Measurements from ENCODE around the gene CDK5RAP2.

The CDK5RAP2 gene

GRCh38 chr9:120389867-120390266 is 190.1 kb downstream of the CDK5RAP2 start:
- TF ChIP-seq CTCF (IDR thresholded peaks at IDR 0.05; ENCODE audit: low read depth, low read length) (no peak), EZH2phosphoT487 (IDR thresholded peaks at IDR 0.05; ENCODE audit: low read depth) (no peak)
- H2AFZ ChIP-seq (ENCODE audit: low read depth, low read length) = no peak overlapping the region
- H3K4me2 ChIP-seq (ENCODE audit: low read length) = no peak overlapping the region
- H3K27ac ChIP-seq (ENCODE audit: low read length) = no peak overlapping the region
- H4K20me1 ChIP-seq (ENCODE audit: insufficient read depth, low read length) = no peaks in the 10 kb centered on the region
- no peaks in the 10 kb centered on the region for H3K27me3 ChIP-seq (ENCODE audit: low read depth, low read length)
- peaks cover 41% of the 10 kb centered on the region for H3K36me3 ChIP-seq (replicated peaks; ENCODE audit: low read depth, low read length)
- H3K9ac ChIP-seq (ENCODE audit: low read length) = no peak overlapping the region
- no peaks in the 10 kb centered on the region for H3K9me3 ChIP-seq (ENCODE audit: insufficient read depth, low read length)
- no peak overlapping the region for H3K4me3 ChIP-seq (ENCODE audit: low read length)
- H3K79me2 ChIP-seq (ENCODE audit: low read length) = no peaks in the 10 kb centered on the region
- no peaks in the 10 kb centered on the region for H3K4me1 ChIP-seq (ENCODE audit: low read length)

- Histone ChIP-seq H3K79me2 (ENCODE audit: low read length) (no peaks in the 10 kb centered on the region), H2AFZ (ENCODE audit: low read depth, low read length) (no peak overlapping the region), H3K9ac (ENCODE audit: low read length) (no peak overlapping the region), H3K27me3 (ENCODE audit: low read depth, low read length) (no peaks in the 10 kb centered on the region), H3K9me3 (ENCODE audit: insufficient read depth, low read length) (no peaks in the 10 kb centered on the region), H3K4me2 (ENCODE audit: low read length) (no peak overlapping the region), H3K4me1 (ENCODE audit: low read length) (no peaks in the 10 kb centered on the region), H3K36me3 (replicated peaks; ENCODE audit: low read depth, low read length) (peaks cover 36% of the 10 kb centered on the region), H3K4me3 (ENCODE audit: low read length) (no peak overlapping the region), H3K27ac (ENCODE audit: low read length) (no peak overlapping the region), H4K20me1 (ENCODE audit: insufficient read depth, low read length) (no peaks in the 10 kb centered on the region)
- TF ChIP-seq EZH2phosphoT487 (IDR thresholded peaks at IDR 0.05; ENCODE audit: low read depth) (no peak), CTCF (IDR thresholded peaks at IDR 0.05; ENCODE audit: low read depth, low read length) (no peak)
Measured at GRCh38 chr9:120389300-120389699, 190.7 kb downstream of the CDK5RAP2 start.

- Histone ChIP-seq H4K20me1 (ENCODE audit: insufficient read depth, low read length) (no peaks in the 10 kb centered on the region), H3K27me3 (ENCODE audit: low read depth, low read length) (no peaks in the 10 kb centered on the region), H3K9me3 (ENCODE audit: insufficient read depth, low read length) (no peaks in the 10 kb centered on the region), H3K36me3 (replicated peaks; ENCODE audit: low read depth, low read length) (peaks cover 25% of the 10 kb centered on the region), H3K27ac (ENCODE audit: low read length) (no peak overlapping the region), H2AFZ (ENCODE audit: low read depth, low read length) (no peak overlapping the region), H3K4me3 (ENCODE audit: low read length) (no peak overlapping the region), H3K4me2 (ENCODE audit: low read length) (no peak overlapping the region), H3K9ac (ENCODE audit: low read length) (no peak overlapping the region), H3K4me1 (ENCODE audit: low read length) (no peaks in the 10 kb centered on the region), H3K79me2 (ENCODE audit: low read length) (no peaks in the 10 kb centered on the region)
- TF ChIP-seq EZH2phosphoT487 (IDR thresholded peaks at IDR 0.05; ENCODE audit: low read depth) (no peak), CTCF (IDR thresholded peaks at IDR 0.05; ENCODE audit: low read depth, low read length) (no peak)
Measured at GRCh38 chr9:120388003-120388855, 191.7 kb downstream of the CDK5RAP2 start.

- H3K9me3 ChIP-seq (ENCODE audit: insufficient read depth, low read length) = no peaks in the 10 kb centered on the region
- H3K4me1 ChIP-seq (ENCODE audit: low read length) = no peaks in the 10 kb centered on the region
- H2AFZ ChIP-seq (ENCODE audit: low read depth, low read length) = no peak overlapping the region
- no peak overlapping the region for H3K27ac ChIP-seq (ENCODE audit: low read length)
- no peaks in the 10 kb centered on the region for H3K27me3 ChIP-seq (ENCODE audit: low read depth, low read length)
- H4K20me1 ChIP-seq (ENCODE audit: insufficient read depth, low read length) = no peaks in the 10 kb centered on the region
- H3K9ac ChIP-seq (ENCODE audit: low read length) = no peak overlapping the region
- no peak overlapping the region for H3K4me3 ChIP-seq (ENCODE audit: low read length)
- no peak overlapping the region for H3K4me2 ChIP-seq (ENCODE audit: low read length)
- peaks cover 19% of the 10 kb centered on the region for H3K36me3 ChIP-seq (replicated peaks; ENCODE audit: low read depth, low read length)
- H3K79me2 ChIP-seq (ENCODE audit: low read length) = no peaks in the 10 kb centered on the region
- TF ChIP-seq CTCF (IDR thresholded peaks at IDR 0.05; ENCODE audit: low read depth, low read length) = no peak
Measured at GRCh38 chr9:120387257-120388002, 192.5 kb downstream of the CDK5RAP2 start.
